ENCODE results near the gene ZNF407.
"Not testable (repeated sequence)": the region's sequence is repeated elsewhere in the genome, so short reads cannot be mapped to it uniquely, and the experiment has no call there.

The ZNF407 gene

GRCh38 chr18:74936343-74936742 lies 338.7 kb downstream of the ZNF407 start:
- no peak for DNase-seq (ENCODE audit: low read depth)

- no peak for DNase-seq (ENCODE audit: low read depth)
These were observed 339.6 kb downstream of the ZNF407 start for GRCh38 chr18:74937291-74937690.

- no peak for DNase-seq (ENCODE audit: low read depth)
These were observed 343.2 kb downstream of the ZNF407 start for GRCh38 chr18:74940856-74941255.

DNA sequence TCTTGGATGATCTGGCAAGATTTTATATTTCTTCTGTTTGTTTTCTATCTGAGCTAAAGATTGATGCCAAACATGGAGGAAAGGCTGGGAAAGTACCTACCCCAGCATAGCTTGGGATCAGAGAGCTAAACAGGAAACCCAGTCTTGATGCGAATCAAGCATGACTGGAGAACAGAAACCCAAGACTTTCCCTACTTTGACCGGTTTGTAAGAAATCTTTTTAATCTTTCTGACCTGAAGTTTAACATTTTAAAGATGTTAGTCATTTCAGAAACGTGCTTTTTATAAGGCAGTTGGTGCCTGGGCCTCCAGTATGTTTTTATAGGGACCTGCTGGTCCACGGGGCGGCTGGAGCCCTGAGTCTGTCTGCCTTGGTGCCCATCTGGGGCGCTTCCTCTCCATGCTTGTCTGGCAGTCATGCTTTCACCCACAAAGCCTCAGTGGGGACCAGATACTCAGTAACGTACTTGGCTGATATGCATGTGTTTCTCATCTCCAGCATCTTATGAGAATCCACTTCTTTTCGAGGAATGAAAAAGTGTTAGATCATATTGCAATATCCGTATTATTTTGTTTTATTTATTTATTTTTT lies 344.7 kb downstream of the ZNF407 start:
- DNase-seq (ENCODE audit: low read depth) = no peak

DNA sequence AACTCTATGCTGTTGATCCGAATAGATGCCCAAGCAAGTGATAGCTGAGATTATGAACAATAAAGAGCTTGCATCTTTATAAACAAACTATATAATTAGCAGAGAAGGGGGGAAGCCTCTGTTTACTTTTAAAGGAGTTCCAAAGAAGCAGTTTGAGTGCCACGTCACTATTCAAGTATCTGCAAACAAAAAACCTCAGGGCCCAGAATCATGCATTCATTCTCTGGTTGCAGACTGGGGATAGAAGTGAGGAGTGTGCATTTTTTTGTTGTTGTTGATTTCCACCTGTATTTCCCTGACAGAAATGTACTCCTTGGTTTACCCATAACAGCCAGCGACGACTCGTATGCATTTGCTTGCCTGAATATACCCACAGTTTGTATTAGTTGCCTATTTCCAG lies 347.0 kb downstream of the ZNF407 start:
- no peak for DNase-seq (ENCODE audit: low read depth)

DNA sequence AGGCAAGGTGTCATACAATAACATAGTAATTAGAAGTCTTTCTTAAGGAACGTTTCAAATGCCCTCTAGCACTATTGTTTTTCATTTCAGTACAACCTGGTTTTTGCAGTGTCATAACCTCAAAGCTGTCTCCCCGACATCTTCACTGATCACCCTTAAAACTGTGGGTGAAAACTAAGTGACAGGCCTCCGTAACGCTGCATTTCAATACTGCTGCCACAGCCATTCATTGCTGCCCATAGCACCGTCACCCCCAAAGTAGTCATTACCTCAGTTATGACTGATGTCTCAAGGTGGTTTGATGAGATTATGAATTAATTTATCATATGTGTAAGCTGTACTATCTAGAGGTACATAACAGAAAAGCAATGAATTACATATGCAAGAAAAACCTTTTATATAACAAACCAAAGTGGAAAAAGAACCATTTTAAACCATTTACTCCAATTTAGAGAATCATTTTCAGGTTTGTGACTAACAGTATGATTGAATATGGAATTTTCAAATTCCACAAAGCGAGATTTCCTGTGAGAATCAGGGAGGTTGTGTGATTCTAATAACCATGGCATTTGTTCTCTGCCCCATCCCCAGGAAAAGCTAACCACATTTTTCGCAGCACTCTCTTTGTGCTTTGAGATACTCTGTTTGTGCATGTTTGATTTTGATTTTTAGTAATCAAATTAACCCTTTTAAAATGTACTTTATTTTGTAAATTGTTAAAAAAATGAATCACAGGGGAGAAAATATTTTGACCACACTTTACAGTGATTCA lies 348.3 kb downstream of the ZNF407 start:
- DNase-seq (ENCODE audit: low read depth) = no peak

- DNase-seq (ENCODE audit: low read depth) = no peak
These were observed 349.1 kb downstream of the ZNF407 start for GRCh38 chr18:74946646-74947375.

GRCh38 chr18:74947417-74947816 lies 349.7 kb downstream of the ZNF407 start:
- DNase-seq (ENCODE audit: low read depth) = no peak

DNA sequence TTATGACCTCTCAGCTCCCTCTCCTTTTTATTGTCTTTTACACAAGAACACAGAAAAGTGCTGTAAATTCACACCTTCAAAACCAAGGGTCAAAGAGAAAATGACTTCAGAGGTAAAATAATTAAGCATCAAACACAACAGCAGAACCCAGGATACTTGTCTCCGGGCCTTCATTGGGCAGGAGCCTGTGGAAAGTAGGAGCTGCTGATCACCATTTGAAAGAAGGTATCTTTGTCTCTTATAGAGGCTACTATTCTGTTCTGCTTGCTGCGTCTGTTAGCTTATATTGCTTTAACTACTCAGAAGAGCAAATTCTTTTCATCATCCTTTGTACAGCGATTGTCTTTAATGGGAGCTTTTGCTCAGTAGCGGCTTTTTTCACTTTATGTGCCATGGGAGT lies 350.2 kb downstream of the ZNF407 start:
- no peak for DNase-seq (ENCODE audit: low read depth)

DNA sequence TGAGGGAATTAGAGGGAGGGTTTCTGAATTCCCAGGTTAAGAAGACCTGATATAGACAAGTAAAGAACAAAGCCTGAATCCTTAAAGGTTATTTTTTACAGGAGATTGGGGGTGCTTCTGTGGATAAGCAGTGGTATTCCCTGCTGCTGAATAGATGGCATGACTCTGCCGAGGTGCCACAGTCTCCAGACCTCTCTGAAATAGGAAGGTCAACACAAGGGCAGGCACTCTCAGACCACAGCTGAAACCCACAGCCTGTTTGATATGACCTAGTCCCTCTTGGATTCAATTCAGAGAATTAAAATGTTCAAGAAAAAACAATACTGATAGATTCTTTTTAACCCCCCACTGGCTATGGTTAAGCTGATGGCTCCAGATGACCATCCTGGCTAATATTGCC lies 351.9 kb downstream of the ZNF407 start:
- no peak for DNase-seq (ENCODE audit: low read depth)

GRCh38 chr18:74950479-74950878 lies 352.8 kb downstream of the ZNF407 start:
- no peak for DNase-seq (ENCODE audit: low read depth)

DNA sequence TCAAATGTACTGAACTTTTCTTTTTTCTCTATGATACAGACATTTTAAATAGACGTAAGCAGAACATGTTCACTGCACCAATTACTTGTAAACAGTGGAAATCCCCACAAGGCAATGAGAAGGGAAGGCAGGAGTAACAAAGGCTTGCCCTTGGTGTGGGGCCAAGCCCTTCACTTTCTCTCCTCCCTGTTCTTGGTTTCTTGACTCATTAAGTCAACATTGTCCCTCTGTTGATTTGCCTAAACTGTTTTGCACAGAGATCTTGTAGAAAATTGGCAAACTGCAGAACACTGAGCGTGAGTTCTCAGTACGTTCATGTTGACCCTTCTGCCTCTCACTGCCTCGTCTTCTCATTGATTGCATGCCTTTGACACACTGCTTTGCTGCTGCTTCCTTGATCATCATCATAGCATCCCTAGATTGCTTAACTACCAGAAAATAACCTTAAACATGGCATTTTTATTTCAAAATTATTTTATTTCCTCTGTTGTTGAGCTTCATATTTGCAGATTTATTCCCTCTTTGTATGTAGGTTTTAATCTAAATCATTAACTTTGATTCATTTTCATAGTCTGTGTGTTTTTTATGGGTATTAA lies 353.6 kb downstream of the ZNF407 start:
- no peak for DNase-seq (ENCODE audit: low read depth)

- no peak for DNase-seq (ENCODE audit: low read depth)
These were observed 360.0 kb downstream of the ZNF407 start for GRCh38 chr18:74957588-74958224.

DNA sequence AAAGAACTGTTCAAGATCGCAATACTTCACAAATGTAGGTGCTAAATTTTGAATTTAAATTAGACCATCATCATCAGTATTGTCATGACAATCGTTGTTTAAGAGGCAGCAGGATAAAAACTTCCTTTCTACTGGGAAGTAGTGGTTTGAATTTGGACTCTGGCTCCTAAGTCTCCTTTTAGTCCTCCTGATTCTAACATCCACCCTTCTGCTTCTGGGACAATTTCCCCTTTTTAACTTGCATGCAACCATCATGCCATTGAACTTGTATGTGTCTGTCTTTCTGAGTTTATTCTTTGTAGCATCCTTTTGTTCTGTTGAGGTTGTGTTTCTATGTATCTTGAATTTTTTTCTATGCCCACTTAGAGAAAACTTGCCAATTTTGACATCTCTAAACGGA lies 361.5 kb downstream of the ZNF407 start:
- no peak for DNase-seq (ENCODE audit: low read depth)

- no peak for DNase-seq (ENCODE audit: low read depth)
These were observed 363.9 kb downstream of the ZNF407 start for GRCh38 chr18:74961596-74961995.

DNA sequence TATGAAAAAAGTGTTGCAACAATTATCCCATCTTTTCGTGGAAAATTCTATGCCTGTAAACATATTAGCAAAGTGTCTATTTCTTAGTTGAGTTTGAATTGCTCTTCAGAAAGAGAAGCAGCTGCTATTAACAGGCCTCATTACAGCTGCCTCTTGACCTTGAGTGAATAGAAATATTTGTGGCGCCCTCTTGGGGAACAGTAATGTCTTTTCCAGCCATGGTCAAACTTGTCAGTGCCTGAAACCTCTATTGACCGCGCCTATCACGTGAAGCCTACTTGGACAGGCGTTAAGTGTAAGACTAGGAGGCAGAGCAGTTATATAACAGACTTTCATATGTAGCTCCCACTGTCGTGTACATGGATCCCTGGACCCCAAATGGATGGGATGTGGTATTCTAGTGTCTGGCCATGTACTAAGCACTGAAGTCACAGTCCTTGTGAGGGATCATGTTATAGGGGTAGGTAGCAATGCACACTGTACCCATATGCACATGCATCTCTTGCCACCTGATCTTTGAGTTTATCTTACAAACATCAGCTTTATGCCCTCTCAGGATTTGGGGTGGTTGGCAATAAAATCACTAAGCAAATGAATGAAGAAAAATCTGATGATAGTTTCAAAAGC lies 366.3 kb downstream of the ZNF407 start:
- peak; percentile 14 for DNase-seq (ENCODE audit: low read depth)

- no peak for DNase-seq (ENCODE audit: low read depth)
These were observed 368.0 kb downstream of the ZNF407 start for GRCh38 chr18:74965682-74966081.

- DNase-seq (ENCODE audit: low read depth) = no peak
These were observed 369.8 kb downstream of the ZNF407 start for GRCh38 chr18:74967438-74967837.

GRCh38 chr18:74967979-74968378 lies 370.3 kb downstream of the ZNF407 start:
- no peak for DNase-seq (ENCODE audit: low read depth)

- not testable (repeated sequence) for DNase-seq (ENCODE audit: low read depth)
These were observed 373.7 kb downstream of the ZNF407 start for GRCh38 chr18:74971358-74971757.

- not testable (repeated sequence) for DNase-seq (ENCODE audit: low read depth)
These were observed 374.1 kb downstream of the ZNF407 start for GRCh38 chr18:74971776-74972175.

- DNase-seq (ENCODE audit: low read depth) = no peak
These were observed 374.7 kb downstream of the ZNF407 start for GRCh38 chr18:74972354-74972753.
